GM12801 (cell line): ENCODE results near the gene WTAP.

Experiments
- TF ChIP-seq, protein P1 (sequence below): IDR thresholded peaks from one replicate; pipeline ENCODE4 v1.5.1; 2011; ENCODE audit warnings: control low read depth; ENCODE audit not compliant: insufficient read length; ENCODE audit errors: extremely low read depth

Gene WTAP

GRCh38 chr6:159745081-159745480 is 17.8 kb downstream of the WTAP start:
- TF ChIP-seq, protein P1, sequence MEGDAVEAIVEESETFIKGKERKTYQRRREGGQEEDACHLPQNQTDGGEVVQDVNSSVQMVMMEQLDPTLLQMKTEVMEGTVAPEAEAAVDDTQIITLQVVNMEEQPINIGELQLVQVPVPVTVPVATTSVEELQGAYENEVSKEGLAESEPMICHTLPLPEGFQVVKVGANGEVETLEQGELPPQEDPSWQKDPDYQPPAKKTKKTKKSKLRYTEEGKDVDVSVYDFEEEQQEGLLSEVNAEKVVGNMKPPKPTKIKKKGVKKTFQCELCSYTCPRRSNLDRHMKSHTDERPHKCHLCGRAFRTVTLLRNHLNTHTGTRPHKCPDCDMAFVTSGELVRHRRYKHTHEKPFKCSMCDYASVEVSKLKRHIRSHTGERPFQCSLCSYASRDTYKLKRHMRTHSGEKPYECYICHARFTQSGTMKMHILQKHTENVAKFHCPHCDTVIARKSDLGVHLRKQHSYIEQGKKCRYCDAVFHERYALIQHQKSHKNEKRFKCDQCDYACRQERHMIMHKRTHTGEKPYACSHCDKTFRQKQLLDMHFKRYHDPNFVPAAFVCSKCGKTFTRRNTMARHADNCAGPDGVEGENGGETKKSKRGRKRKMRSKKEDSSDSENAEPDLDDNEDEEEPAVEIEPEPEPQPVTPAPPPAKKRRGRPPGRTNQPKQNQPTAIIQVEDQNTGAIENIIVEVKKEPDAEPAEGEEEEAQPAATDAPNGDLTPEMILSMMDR = no peak

DNA sequence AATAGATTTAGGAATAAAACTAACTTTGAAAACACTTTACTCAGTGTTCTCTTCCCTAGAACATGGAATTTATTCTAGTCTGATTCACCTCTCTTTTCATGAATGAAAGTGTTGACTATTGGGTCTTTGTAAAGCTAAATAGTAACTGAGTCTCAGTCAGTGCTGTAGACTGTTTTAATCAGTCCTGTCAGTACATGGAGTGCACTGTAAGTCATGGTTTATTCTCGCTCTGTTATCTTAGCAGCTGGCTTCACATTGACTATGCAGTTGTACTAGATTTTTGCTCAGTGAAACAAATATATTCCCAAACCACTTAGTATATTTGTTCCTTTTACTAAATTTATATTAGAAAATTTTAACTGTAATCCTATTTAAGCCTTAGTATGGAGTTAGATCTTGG is 19.5 kb downstream of the WTAP start:
- TF ChIP-seq, protein P1 = no peak

GRCh38 chr6:159751448-159751847 is 24.1 kb downstream of the WTAP start:
- TF ChIP-seq, protein P1 = no peak

DNA sequence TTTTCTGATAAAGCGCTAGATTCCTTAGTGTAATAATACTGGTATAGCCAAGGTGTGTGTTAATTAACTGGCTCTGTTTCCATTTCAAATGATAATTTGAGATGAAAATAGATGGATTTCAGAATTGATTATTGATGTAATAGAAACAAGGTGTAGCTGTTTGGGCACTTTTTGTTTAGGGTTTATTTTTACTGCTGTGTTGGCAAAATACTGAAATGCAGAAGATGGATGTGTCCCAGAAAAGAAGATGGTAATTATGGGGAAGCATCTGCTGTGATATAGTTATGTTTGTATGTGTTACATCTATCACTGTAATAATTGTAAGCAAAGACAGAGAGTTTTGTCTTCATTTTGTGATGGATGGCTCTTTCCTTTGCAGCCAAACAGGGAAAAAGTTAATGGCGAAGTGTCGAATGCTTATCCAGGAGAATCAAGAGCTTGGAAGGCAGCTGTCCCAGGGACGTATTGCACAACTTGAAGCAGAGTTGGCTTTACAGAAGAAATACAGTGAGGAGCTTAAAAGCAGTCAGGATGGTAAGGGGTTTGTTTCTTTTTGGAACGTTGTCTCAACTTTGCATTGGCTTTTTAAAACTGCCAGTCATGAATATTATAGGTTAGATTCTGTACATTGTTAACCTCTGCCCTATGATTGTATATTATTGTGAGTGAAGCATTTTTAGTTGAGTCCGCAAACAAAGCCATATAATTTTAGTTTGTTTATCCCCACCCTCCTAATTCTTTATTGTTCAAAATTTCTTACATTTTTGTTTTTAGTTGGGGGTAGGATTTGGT is 26.0 kb downstream of the WTAP start:
- TF ChIP-seq, protein P1 = no peak

GRCh38 chr6:159754401-159754800 is 27.1 kb downstream of the WTAP start:
- TF ChIP-seq, protein P1 = no peak

- TF ChIP-seq, protein P1 = no peak
Measured at GRCh38 chr6:159754959-159755914, 27.9 kb downstream of the WTAP start.

- TF ChIP-seq, protein P1 = no peak
Measured at GRCh38 chr6:159756508-159756907, 29.2 kb downstream of the WTAP start.
